ENCODE measurements around the gene RFNG.

The RFNG gene

DNA sequence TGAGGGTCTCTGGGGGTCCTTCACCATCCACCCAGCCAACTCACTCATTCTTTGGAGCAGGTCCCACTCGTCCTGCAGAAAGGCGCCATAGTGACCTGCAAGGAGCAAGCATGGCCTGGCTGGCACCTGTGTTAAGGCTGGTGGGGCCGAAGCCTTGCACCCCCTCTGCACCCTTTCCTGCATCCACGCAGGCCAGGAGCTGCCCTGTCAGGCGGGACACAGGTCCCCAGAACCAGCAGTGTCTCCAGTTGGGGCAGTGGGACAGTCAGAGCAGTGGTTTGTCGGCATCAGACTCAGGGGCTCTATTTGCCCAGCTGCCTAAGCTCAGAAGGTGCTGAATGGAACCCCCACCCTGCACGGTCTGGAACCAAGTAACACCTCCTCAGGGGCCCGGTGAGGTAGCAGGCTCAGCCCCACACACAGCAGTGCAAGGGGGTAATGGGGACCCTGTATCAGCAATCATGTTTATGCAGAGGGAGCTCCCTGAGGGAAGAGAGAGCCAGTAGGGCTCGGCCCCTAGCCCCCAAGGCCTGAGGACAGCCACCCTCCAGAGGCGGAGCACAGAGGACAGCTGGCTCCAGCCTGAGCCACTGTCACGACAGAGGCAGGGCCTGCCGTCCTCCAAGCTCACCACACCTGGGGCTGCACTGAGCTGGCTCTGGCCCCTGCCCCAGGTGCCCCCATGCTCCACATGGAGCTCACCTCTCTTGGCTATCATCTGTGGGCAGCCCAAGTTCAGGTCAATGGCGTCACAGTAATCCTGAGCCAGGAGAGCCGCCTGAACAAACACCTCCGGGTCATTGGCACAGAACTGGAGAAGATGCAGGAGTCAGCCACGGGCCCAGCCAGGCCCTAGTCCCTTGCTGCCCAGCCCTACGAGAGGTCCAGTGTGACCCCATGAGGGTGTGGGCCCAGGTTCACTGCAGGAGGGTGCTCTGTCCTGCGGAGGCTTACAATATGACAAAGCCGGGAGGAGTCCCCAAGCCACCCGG, 12.1 kb upstream of the RFNG start:
- Histone ChIP-seq H2BK120ac (ENCODE audit: insufficient read depth, low read length, poor library complexity) (no peak overlapping the region), H2AK5ac (ENCODE audit: low read length) (no peak overlapping the region), H3K27ac (ENCODE audit: low read depth, low read length) (no peak overlapping the region), H3K27me3 (ENCODE audit: insufficient read depth, low read length) (no peaks in the 10 kb centered on the region), H3K79me1 (ENCODE audit: low read length) (peaks cover 9% of the 10 kb centered on the region), H3K36me3 (ENCODE audit: control insufficient read depth in 1 of 2, insufficient read depth in 2 of 2, low read length in 2 of 2) (peaks cover 47 to 51% of the 10 kb centered on the region in 2 experiments), H3K14ac (ENCODE audit: low read length) (no peak overlapping the region), H4K91ac (ENCODE audit: low read depth, low read length) (no peak overlapping the region), H3K18ac (ENCODE audit: low read length) (no peak overlapping the region), H2AFZ (ENCODE audit: insufficient read depth, low read length, poor library complexity) (no peak overlapping the region), H3K4me1 (ENCODE audit: control insufficient read depth in 1 of 2, insufficient read depth in 2 of 2, low read length in 2 of 2) (peaks cover 11 to 12% of the 10 kb centered on the region in 2 experiments), H3K4me2 (ENCODE audit: low read length) (no peak overlapping the region), H3K9me3 (ENCODE audit: insufficient read depth, low read depth, low read length) (no peaks in the 10 kb centered on the region), H3K79me2 (ENCODE audit: control insufficient read depth, insufficient read depth, low read length, poor library complexity) (peaks cover 10% of the 10 kb centered on the region), H4K12ac (ENCODE audit: low read depth, low read length) (no peak overlapping the region), H3K9ac (ENCODE audit: low read length) (no peak overlapping the region), H3K4me3 (ENCODE audit: low read depth, low read length) (no peak overlapping the region), H2BK12ac (ENCODE audit: low read length) (no peak overlapping the region), H3K23ac (ENCODE audit: low read length) (no peak overlapping the region), H2BK5ac (ENCODE audit: low read depth, low read length, poor library complexity) (no peak overlapping the region), H3K4ac (ENCODE audit: low read depth, low read length) (no peak overlapping the region), H4K8ac (ENCODE audit: low read depth, low read length) (no peak overlapping the region)
- no CpG with 5 or more reads among the region's 20 CpGs for WGBS (ENCODE audit: extremely low coverage, insufficient coverage, insufficient read length)
- DNase-seq: no peak

GRCh38 chr17:82062984-82063368, 11.4 kb upstream of the RFNG start:
- no peak overlapping the region for H2BK5ac ChIP-seq (ENCODE audit: low read depth, low read length, poor library complexity)
- no peak overlapping the region for H2BK12ac ChIP-seq (ENCODE audit: low read length)
- no peak overlapping the region for H3K9ac ChIP-seq (ENCODE audit: low read length)
- H3K79me1 ChIP-seq (ENCODE audit: low read length): peaks cover 9% of the 10 kb centered on the region
- no peak overlapping the region for H3K14ac ChIP-seq (ENCODE audit: low read length)
- WGBS (ENCODE audit: extremely low coverage, insufficient coverage, insufficient read length): no CpG with 5 or more reads among the region's 9 CpGs
- no peak overlapping the region for H3K23ac ChIP-seq (ENCODE audit: low read length)
- no peak overlapping the region for H4K91ac ChIP-seq (ENCODE audit: low read depth, low read length)
- no peak overlapping the region for H3K27ac ChIP-seq (ENCODE audit: low read depth, low read length)
- H3K4me2 ChIP-seq (ENCODE audit: low read length): no peak overlapping the region
- peaks cover 10% of the 10 kb centered on the region for H3K79me2 ChIP-seq (ENCODE audit: control insufficient read depth, insufficient read depth, low read length, poor library complexity)
- no peak overlapping the region for H3K4me3 ChIP-seq (ENCODE audit: low read depth, low read length)
- no peak overlapping the region for H4K8ac ChIP-seq (ENCODE audit: low read depth, low read length)
- peaks cover 55 to 58% of the 10 kb centered on the region in 2 experiments for H3K36me3 ChIP-seq (ENCODE audit: control insufficient read depth in 1 of 2, insufficient read depth in 2 of 2, low read length in 2 of 2)
- no peak overlapping the region for H2AFZ ChIP-seq (ENCODE audit: insufficient read depth, low read length, poor library complexity)
- H4K12ac ChIP-seq (ENCODE audit: low read depth, low read length): no peak overlapping the region
- H3K27me3 ChIP-seq (ENCODE audit: insufficient read depth, low read length): no peaks in the 10 kb centered on the region
- H3K18ac ChIP-seq (ENCODE audit: low read length): no peak overlapping the region
- no peak overlapping the region for H3K4ac ChIP-seq (ENCODE audit: low read depth, low read length)
- no peaks in the 10 kb centered on the region for H3K9me3 ChIP-seq (ENCODE audit: insufficient read depth, low read depth, low read length)
- DNase-seq: no peak
- H2BK120ac ChIP-seq (ENCODE audit: insufficient read depth, low read length, poor library complexity): no peak overlapping the region
- peaks cover 11 to 12% of the 10 kb centered on the region in 2 experiments for H3K4me1 ChIP-seq (ENCODE audit: control insufficient read depth in 1 of 2, insufficient read depth in 2 of 2, low read length in 2 of 2)
- H2AK5ac ChIP-seq (ENCODE audit: low read length): no peak overlapping the region

GRCh38 chr17:82062076-82062983, 10.7 kb upstream of the RFNG start:
- no CpG with 5 or more reads among the region's 24 CpGs for WGBS (ENCODE audit: extremely low coverage, insufficient coverage, insufficient read length)
- H3K18ac ChIP-seq (ENCODE audit: low read length): no peak overlapping the region
- H3K79me2 ChIP-seq (ENCODE audit: control insufficient read depth, insufficient read depth, low read length, poor library complexity): peaks cover 10% of the 10 kb centered on the region
- no peaks in the 10 kb centered on the region for H3K27me3 ChIP-seq (ENCODE audit: insufficient read depth, low read length)
- H4K91ac ChIP-seq (ENCODE audit: low read depth, low read length): no peak overlapping the region
- H2BK12ac ChIP-seq (ENCODE audit: low read length): no peak overlapping the region
- no peak overlapping the region for H2BK5ac ChIP-seq (ENCODE audit: low read depth, low read length, poor library complexity)
- H2AFZ ChIP-seq (ENCODE audit: insufficient read depth, low read length, poor library complexity): no peak overlapping the region
- H3K23ac ChIP-seq (ENCODE audit: low read length): no peak overlapping the region
- no peak overlapping the region for H4K8ac ChIP-seq (ENCODE audit: low read depth, low read length)
- DNase-seq: no peak
- peaks cover 61 to 65% of the 10 kb centered on the region in 2 experiments for H3K36me3 ChIP-seq (ENCODE audit: control insufficient read depth in 1 of 2, insufficient read depth in 2 of 2, low read length in 2 of 2)
- no peak overlapping the region for H3K14ac ChIP-seq (ENCODE audit: low read length)
- H2AK5ac ChIP-seq (ENCODE audit: low read length): no peak overlapping the region
- no peak overlapping the region for H3K9ac ChIP-seq (ENCODE audit: low read length)
- H3K79me1 ChIP-seq (ENCODE audit: low read length): peaks cover 9% of the 10 kb centered on the region
- no peaks in the 10 kb centered on the region for H3K9me3 ChIP-seq (ENCODE audit: insufficient read depth, low read depth, low read length)
- peaks cover 11 to 12% of the 10 kb centered on the region in 2 experiments for H3K4me1 ChIP-seq (ENCODE audit: control insufficient read depth in 1 of 2, insufficient read depth in 2 of 2, low read length in 2 of 2)
- H2BK120ac ChIP-seq (ENCODE audit: insufficient read depth, low read length, poor library complexity): no peak overlapping the region
- H4K12ac ChIP-seq (ENCODE audit: low read depth, low read length): no peak overlapping the region
- no peak overlapping the region for H3K27ac ChIP-seq (ENCODE audit: low read depth, low read length)
- H3K4ac ChIP-seq (ENCODE audit: low read depth, low read length): no peak overlapping the region
- no peak overlapping the region for H3K4me2 ChIP-seq (ENCODE audit: low read length)
- no peak overlapping the region for H3K4me3 ChIP-seq (ENCODE audit: low read depth, low read length)

GRCh38 chr17:82061047-82061925, 9.7 kb upstream of the RFNG start:
- no CpG with 5 or more reads among the region's 34 CpGs for WGBS (ENCODE audit: extremely low coverage, insufficient coverage, insufficient read length)
- H3K9me3 ChIP-seq (ENCODE audit: insufficient read depth, low read depth, low read length): no peaks in the 10 kb centered on the region
- H3K18ac ChIP-seq (ENCODE audit: low read length): no peak overlapping the region

More at GRCh38 chr17:82061047-82061925, 9.7 kb upstream of the RFNG start:
- peaks cover 11 to 12% of the 10 kb centered on the region in 2 experiments for H3K4me1 ChIP-seq (ENCODE audit: control insufficient read depth in 1 of 2, insufficient read depth in 2 of 2, low read length in 2 of 2)
- H2AFZ ChIP-seq (ENCODE audit: insufficient read depth, low read length, poor library complexity): no peak overlapping the region
- no peak overlapping the region for H3K9ac ChIP-seq (ENCODE audit: low read length)
- no peak overlapping the region for H3K4ac ChIP-seq (ENCODE audit: low read depth, low read length)
- no peak overlapping the region for H2BK5ac ChIP-seq (ENCODE audit: low read depth, low read length, poor library complexity)
- no peak overlapping the region for H4K91ac ChIP-seq (ENCODE audit: low read depth, low read length)
- no peak overlapping the region for H3K4me3 ChIP-seq (ENCODE audit: low read depth, low read length)
- no peak overlapping the region for H4K8ac ChIP-seq (ENCODE audit: low read depth, low read length)
- H3K79me2 ChIP-seq (ENCODE audit: control insufficient read depth, insufficient read depth, low read length, poor library complexity): peaks cover 10% of the 10 kb centered on the region
- H3K27ac ChIP-seq (ENCODE audit: low read depth, low read length): no peak overlapping the region
- H3K36me3 ChIP-seq (ENCODE audit: control insufficient read depth in 1 of 2, insufficient read depth in 2 of 2, low read length in 2 of 2): peaks cover 72 to 75% of the 10 kb centered on the region in 2 experiments
- no peak overlapping the region for H4K12ac ChIP-seq (ENCODE audit: low read depth, low read length)
- no peaks in the 10 kb centered on the region for H3K27me3 ChIP-seq (ENCODE audit: insufficient read depth, low read length)
- H2AK5ac ChIP-seq (ENCODE audit: low read length): no peak overlapping the region
- no peak overlapping the region for H3K14ac ChIP-seq (ENCODE audit: low read length)
- no peak overlapping the region for H3K4me2 ChIP-seq (ENCODE audit: low read length)
- H2BK120ac ChIP-seq (ENCODE audit: insufficient read depth, low read length, poor library complexity): no peak overlapping the region
- no peak overlapping the region for H3K23ac ChIP-seq (ENCODE audit: low read length)
- no peak for DNase-seq
- peaks cover 9% of the 10 kb centered on the region for H3K79me1 ChIP-seq (ENCODE audit: low read length)
- H2BK12ac ChIP-seq (ENCODE audit: low read length): no peak overlapping the region

All from trophoblast cell (in vitro differentiated cells and primary cell).